ENCODE data around the gene MACROH2A2.
"Not testable (repeated sequence)": the region's sequence is repeated elsewhere in the genome, so short reads cannot be mapped to it uniquely, and the experiment has no call there.

MACROH2A2 gene

DNA sequence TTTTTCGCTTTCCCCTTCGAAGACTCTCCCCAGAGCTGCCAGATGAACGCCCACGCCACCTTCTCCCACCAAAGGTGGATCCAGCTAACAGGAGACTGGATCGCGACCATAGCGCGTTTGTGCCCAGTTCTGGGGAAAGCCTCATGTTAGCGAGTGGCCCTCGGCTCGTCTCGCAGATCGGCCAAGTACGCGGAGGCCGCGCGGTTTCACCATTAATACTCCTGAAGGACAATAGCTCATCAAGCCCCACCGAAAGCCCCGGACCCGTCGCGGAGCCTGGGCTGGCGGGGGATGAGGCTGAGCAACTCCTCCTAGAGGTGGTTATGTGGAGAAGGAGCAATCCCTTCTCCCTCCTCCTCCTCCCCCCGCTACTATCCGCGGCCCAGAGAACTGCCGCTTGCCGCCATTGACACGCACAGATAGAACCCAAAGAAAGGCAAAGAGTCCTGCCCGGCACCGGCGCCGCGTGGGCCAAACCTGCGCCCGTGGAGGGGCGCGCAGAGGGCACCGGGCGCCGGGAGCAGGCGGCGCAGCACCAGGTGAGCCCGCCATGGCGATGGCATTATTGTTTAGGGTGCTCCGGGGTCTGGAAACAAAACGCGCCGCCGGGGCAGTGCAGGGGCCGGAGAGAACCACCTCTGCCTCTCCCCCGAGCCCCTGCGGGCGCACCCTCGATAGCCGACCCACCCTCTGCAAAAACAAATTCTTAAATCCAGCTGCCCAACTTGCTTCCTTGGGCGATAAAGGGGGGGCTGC lies at the start of gene MACROH2A2:
MACROH2A2 (plus strand) TSS at position 385 of the 756 bp plus-strand sequence. CDS start 22,813 bp downstream, outside the sequence.
- no peak for FAIRE-seq

DNA sequence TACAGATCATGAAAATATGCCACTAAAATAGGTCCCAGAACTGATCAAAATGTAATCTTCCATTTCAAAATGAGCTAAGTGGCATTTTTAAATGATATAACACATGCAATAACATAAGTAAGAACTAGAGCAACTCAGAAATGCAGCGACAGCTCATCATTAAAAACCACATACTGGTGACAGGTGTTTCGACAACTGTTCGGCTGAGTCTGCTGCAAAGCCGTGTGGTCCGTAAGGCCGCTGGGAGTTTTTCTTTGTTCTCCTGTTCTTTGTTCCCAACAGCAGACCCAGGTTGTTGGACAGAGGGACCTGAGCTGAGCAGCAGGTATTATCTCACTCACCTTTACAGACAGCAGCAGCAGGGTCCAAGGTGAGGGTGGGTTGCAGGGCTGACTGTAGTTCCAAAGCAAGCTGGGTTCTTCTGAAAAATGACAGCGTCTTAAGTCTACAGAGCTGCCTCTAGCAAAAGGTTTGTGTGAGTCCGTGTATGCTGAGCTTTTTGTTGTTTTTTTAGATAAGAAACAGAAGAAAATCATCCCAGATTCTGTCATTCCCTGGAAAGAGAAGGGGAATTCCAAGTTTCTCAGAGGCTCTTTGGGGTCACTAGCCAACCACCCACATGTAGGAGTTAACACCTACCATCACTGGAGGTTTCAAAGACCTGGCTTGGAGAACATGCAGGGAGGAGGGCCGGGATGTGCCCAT lies 45.4 kb upstream of the MACROH2A2 start:
- FAIRE-seq, result no peak

DNA sequence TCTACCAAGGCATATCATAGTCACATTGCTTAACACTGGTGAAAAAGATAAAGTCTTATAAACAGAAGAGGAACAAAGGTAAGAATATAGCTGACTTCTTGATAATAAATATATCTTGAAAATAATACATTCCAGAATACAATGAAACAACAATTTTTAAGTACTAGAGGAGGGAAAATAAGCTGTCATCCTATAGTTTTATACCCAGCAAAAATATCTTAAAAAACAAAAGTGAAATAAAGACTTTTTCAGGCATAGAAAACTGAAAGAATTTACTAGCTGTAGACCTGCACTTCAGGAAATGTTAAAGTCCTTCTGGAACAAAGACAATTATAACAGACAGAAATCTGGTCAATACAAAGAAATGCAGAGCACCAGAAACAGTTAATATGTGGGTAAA lies 21.4 kb upstream of the MACROH2A2 start:
- no peak for FAIRE-seq

DNA sequence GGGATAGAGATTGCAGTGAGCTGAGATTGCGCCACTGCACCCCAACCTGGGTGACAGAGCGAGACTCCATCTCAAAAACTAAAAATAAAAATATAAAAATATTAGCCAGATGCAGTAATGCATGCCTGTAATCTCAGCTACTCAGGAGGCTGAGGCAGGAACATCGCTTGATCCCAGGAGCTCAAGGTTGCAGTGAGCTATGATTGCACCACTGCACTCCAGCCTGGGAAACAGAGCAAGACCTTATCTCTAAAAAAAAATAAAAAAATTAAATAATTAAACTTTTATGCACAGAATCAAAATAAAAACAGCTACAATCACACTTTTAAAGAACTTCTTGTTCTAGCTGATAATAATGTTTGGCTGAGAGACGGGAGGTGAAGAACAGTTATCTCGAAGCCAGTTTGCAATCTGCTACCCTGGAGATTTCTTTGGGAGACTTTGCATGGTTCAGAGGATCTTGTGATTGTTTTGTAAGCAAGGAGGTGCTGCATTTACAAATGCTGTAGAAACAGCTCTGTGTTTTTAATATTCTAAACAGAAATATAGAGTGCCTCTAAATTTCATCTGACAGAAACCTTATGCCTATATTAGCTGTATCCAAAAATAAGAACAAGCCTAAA lies 19.9 kb upstream of the MACROH2A2 start:
- FAIRE-seq, result no peak

DNA sequence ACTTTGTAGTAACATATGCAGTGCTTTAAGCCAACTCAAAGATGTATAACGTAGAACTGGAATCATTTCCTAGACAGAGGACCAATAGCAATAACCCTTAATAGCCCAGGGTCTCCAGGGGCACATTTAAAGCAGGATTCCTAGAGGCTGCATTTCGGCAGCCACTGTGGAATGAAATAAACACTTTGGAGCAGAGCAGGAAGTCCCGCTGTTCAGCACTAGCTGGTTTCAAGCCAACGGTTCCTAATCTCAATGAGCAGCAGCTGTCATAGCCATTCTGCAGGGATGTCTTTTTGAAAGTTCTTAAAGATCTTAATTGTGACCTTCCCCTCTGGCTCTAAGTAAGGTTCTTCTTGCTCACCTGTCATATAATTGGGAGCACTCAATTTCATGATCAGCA lies 18.4 kb upstream of the MACROH2A2 start:
- no peak for FAIRE-seq

DNA sequence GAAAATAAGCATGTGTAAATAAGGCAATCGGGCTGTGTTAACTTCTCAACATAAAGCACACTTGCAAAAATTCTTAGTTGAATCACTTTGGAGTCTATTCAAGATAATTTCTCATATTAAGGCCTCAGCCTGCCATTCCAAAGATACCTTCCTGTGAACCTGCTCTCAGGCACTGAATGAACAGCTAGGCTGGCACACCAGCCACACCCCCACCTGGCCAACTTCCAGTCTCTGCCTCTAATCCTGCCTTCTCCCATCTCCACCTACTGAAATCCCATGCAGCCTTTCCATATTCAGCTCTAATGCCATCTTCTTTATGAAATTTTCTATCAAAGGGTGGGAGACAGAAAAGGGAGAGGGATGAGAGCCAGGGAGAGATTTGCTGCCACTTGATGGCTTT lies 17.1 kb upstream of the MACROH2A2 start:
- FAIRE-seq, result no peak

DNA sequence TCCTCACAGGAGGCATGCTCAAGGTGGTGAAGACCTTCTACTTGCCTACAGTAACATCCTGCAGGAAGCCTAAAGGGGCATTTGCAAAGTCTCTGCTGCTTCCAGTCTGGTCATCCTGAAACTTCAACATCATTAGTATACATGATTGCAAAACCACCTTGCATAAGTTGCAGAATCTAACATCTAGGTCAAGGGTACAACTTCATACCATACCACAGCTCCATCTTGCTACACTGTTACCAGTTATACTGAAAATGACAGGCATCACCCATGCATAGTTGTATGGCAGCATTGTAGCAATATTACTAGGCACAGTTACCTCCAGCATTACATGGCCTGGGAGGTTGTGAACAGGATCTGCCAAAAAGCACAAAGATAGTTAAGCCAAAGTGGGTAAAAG lies 13.7 kb upstream of the MACROH2A2 start:
- no peak for FAIRE-seq

DNA sequence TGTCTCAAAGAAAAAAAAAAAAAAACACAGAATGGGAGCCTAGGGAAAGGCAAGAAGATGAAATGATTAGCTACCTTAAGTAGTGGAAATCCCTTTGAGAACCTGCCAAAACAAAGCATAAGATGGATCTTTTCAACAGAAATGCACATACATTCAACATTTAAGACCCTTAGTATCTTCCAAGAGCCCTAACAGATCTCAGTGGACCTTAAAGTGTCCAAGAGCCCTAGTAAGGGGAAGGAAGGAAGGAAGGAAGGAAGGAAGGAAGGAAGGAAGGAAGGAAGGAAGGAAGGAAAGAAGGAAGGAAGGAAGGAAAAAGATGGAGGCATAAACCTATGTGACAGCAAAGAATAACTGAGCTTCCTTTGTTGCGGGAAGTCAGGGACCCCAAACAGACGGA lies 11.6 kb upstream of the MACROH2A2 start:
- FAIRE-seq, result no peak

DNA sequence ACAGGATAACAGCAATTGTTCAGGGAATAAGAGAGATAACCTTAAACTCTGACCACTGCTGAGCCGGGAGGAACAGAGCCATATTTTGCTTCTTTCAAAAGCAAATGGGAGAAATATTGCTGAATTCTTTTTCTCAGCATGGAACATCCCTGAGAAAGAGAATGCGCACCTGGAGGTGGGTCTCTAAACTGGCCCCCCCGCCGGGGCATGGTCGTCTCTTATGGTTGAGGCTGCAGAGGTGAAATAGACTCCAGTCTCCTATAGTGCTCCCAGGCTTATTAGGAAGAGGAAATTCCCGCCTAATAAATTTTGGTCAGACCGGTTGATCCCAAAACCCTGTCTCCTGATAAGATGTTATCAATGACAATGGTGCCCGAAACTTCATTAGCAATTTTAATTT lies 10.9 kb upstream of the MACROH2A2 start:
- FAIRE-seq, result not testable (repeated sequence)

DNA sequence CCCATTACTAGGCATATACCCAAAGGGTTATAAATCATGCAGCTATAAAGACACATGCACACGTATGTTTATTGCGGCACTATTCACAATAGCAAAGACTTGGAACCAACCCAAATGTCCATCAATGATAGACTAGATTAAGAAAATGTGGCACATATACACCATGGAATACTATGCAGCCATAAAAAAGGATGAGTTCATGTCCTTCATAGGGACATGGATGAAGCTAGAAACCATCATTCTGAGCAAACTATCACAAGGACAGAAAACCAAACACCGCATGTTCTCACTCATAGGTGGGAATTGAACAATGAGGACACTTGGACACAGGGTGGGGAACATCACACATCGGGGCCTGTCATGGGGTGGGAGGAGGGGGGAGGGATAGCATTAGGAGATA lies 5.6 kb upstream of the MACROH2A2 start:
- not testable (repeated sequence) for FAIRE-seq

DNA sequence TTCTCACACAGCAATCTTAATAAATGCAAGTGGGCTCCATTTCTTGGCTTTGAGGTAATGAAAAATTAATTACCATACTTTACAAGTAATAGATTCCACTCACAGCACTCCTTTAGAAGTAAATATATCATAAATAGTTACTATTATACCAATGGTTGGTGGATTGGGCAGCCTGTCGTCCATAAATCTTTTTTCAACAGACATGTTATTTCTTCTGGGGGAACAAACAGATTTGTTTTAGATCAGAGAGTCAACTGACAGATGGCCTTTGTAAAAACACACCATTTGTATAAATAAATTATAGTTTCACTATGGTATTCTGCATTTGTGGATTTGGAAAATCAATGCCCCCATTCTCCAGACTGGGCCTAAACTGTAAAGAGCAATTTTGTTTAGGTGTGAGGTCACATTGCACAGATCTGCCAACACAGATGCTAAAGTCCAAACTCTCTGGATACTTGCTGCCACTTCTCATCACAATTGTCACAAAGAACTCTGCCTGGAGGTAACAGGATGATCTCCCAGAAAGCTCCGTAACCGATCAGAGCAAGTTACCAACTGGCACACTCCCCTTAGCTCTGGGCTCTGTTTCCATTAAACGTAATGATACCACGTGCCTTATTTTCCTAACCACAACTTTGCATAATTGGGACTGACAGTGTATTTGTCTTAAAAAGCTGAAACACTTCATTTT lies 4.5 kb upstream of the MACROH2A2 start:
- FAIRE-seq, result no peak

DNA sequence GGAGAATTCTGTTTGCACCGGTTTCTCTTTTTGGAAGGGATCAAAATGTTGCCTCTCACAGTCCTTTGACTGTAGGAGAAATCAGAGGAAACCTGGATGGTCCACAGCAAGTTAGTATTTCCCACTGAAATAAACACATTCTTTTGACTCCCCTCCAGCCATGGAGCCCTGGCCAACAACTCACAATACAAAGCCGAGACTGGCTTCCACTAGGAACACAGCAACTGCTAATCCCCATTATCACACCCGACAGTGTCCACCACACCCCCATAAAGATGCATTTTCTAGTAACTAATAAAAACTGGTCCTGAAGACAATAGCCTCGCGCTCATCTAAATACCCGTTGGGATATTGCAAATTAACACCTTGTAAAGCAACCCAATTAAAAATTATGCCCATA lies 798 bp upstream of the MACROH2A2 start:
- no peak for FAIRE-seq

DNA sequence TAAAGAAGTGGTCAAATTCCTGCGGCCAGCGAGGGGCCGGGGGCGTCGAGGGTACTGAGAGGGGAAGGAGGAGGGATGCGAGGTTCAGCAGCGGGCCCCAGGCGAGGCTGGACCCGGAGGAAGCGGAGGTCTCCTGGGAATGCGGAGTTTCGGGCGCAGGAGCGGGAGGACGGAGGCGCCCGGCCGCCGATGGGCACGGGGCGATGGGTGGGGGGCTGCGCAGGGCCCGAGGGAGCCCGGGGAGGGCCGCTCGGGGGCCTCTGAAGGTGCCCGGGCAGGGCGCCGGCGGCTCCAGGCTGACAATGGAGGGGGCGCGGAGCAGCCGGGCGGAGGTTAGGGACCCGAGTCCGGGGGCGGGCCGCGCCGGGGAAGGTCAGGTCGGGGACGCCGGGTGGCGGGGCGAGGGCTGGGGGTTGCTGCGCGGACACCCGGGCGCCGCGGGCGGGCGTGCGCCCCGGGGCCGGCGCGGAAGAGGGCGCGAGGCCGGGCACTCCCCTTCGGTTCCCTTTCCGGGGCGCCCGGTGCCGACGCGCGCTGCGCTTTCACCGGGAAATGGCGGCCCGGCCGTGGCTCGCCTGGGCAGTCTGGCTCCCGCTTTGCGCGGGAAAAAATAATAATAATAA lies 683 bp downstream of the MACROH2A2 start:
- no peak for FAIRE-seq

DNA sequence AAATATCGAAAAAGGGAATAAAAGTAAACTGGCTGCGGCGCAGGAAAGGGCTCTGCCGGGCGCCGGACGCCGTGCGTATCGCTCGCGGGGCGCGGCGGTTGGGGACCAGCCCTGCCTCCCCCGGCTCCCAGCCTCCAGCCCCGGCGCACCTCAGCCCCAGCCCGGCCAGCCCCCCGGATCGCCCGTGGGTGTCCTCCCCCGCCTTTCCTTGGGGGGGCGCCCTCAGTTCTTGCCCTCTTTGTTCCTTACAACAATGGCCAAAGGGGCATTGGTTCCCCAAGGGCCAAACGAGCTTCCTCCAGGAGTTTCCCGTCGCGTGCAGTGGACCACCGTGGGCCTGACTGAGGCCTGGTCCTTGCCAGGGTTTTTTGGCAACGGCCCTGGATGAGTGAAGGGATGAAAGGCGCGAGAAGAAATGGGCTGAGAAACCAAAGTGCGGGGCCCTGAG lies 1.2 kb downstream of the MACROH2A2 start:
- no peak for FAIRE-seq

DNA sequence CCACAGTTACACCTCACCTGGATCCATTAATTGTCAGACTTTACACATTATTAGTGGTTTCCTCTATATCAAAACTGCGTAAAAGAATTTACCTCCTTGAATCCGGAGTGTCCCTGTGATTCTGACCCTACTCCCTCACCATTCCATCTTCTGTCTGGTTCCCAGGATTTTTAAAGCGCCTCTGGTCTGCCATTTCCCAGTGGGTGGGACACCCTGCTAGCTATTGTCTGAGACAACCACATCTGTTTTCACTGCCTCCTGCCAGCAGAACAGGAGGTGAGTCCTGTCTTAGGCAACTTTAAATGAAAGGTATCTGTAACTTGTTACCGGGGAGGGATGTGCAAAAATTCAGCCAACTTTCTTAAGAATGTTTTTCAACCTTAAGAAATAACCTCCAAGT lies 2.3 kb downstream of the MACROH2A2 start:
- no peak for FAIRE-seq

DNA sequence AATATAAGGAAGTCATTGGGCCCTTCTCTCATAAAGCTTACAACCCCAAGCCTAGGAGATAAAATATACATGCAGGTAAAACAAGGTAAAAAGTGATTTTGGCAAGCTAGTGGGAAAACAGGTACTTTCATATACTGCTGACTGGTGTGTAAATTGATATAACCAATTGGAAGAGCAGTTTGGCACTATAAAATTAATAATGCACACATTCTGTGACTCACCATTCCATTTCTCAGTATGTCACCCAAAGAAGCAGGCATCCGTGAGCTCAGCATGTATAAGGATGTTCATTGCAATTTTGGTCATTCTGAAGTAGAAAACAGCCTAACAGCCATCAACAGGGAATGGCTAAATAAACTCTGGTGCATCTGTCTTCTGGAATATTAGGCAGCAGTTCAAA lies 2.9 kb downstream of the MACROH2A2 start:
- no peak for FAIRE-seq

DNA sequence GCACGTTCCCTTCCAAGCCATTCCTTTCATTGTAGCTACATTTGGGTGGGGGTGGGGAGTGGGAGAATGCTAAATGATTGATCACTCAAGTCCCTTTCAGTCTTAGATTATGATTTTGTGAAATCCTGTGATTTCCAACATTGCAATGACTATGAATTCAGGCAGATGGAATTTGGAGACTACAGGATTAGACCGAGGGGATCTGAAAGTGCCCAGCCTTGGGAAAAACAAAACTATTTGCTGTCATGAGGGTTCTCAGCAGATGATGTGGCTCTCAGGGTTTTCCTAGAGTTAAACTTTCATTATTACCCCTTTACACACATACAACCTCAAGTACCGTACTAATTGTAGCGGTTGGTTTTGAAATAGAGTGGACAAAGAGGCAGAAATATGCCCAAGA lies 4.7 kb downstream of the MACROH2A2 start:
- FAIRE-seq, result no peak

DNA sequence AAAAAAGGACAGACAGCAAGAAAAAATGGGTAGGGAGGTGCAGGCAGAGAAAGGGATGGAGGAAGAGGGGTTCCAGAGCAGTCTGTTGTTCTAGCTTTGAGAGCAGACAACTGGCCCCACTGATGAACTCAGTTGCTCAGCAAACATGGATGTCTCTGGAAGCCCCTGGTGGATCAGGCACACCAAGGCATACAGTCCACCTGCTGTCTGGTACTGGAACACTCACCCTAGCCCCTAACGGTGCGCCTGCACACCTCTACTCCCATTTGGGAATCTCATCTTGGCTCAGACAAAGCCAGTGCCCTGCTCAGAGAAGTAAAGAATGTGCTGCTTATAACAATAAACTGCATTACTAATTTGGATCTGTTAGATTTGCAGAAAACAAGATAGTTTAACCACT lies 7.7 kb downstream of the MACROH2A2 start:
- no peak for FAIRE-seq

DNA sequence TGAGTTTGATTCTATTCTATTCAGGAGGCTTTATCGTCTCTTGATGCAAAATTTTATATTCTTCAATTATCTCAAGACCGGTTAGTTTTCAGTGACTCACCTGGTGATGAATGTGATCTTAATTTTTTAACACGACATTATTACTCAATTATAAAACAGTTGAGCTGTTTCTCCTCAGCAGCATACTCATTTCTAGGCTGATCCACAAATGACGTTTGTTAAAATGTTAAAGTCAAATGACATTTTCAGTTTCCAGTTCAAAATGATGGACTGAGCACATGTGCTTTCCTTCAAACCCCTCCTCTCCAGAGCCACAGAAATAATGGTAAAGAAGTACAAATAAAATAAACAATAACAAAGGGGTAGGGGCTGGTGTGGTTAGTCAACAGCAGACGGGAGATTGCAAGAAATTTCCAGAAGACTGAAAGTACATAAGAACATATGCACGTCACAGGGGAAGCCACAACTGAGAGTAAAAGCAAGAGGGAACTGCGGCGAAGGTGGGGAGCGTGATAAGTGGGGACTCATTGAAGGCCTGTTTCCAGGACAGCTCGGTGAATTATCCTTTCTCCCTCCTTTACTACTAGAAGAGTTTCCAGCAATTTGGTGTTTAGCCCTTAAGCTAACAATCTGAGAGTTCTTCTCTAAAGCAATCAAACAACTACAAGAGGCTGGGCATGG lies 10.9 kb downstream of the MACROH2A2 start:
- no peak for FAIRE-seq

DNA sequence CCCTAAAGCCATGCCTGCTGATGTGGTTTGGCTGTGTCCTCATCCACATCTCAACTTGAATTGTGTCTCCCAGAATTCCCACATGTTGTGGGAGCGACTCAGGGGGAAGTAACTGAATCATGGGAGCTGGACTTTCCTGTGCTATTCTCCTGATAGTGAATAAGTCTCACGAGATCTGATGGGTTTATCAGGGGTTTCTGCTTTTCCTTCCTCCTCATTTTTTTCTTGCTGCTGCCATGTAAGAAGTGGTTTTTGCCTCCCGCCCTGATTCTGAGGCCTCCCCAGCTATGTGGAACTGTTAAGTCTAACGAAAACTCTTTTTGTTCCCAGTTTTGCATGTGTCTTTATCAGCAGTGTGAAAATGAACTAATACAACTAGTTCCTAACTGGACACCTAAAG lies 11.8 kb downstream of the MACROH2A2 start:
- no peak for FAIRE-seq

DNA sequence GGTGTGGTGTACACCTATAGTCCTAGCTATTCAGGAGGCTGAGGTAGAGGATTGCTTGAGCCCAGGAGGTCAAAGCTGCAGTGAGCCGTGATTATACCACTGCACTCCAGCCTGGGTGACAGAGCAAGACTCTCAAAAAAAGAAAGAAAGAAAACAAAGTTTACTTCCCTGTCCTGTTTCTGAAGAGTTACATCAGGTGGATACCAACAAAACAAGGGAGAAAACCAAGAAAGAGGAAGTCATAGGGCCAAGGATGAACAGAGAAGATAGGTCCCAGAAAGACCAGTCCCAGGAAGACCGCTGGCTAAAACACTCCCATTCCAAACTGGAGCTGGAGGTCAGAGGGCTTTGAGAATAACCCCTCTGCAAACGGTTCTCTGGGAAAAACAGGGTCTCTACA lies 13.5 kb downstream of the MACROH2A2 start:
- FAIRE-seq, result no peak

DNA sequence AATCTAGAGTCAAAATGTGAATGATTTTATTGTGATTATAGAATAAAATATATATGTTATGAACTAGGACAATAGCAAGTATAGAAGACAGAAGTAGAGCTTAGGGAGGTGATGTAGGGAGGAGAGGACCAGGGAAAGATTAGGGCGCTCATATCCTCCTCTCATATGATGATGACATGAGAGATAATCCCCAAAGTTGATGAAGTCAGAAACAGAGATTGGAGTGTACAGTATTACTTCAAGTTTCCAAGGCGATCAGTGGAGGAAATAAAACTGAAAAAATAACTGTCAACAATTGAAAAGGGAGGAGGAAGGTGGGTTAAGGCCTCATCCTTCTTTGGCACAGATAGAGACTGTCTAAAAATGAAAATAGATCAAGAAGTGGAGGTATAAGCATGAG lies 14.9 kb downstream of the MACROH2A2 start:
- FAIRE-seq, result no peak

All from A204.1 (cell line).